Gastrocnemius medialis (tissue), 4 donors: ENCODE data around the gene RPS14.

Experiments
- CTCF ChIP-seq, 5 experiments: fragments of 450-650 bp in 3 of 5; fragments of 200-600 bp in 2 of 5; sonication (generic) in 2 of 5; IDR thresholded peaks in 4 of 5; conservative IDR thresholded peaks in 1 of 5; 1 replicate in 4 of 5; 2 replicates in 1 of 5; pipeline ENCODE4 v1.5.1; 2016 to 2019; ENCODE audit warnings: antibody characterized with exemption in 5 of 5, mild to moderate bottlenecking in 3 of 5, moderate library complexity in 3 of 5
- POLR2A ChIP-seq, 2 donors: fragments of 450-650 bp; IDR thresholded peaks; one replicate each; pipeline ENCODE4 v1.6.1; 2017; ENCODE audit warnings: antibody characterized with exemption in 2 of 2, mild to moderate bottlenecking in 2 of 2, moderate library complexity in 2 of 2

- TF ChIP-seq CTCF (IDR thresholded peaks at IDR 0.05 in 4 of 5, conservative IDR thresholded peaks at IDR 0.05 in 1 of 5) (no peak), POLR2A (IDR thresholded peaks at IDR 0.05) (no peak)
Measured at GRCh38 chr5:150411245-150411979, 38.1 kb downstream of the RPS14 start.
